Measurements from ENCODE around the gene PIK3R2. TPM values are rescaled to one million over a fixed set of nuclear protein-coding genes. Genes with fewer than 3 reads are reported as not detected.

The PIK3R2 gene
- total and polyA plus RNA-seq, 4 donors = 1.5 to 37.8 (median 7.7) TPM

GRCh38 chr19:18202397-18202777 is 49.4 kb downstream of the PIK3R2 start (continued):
- TF ChIP-seq CTCF (IDR thresholded peaks at IDR 0.05; ENCODE audit: low read depth, low read length, missing input control) = no peak

- peak overlapping the region; percentile 62 to 85 (median 71) for H3K4me3 ChIP-seq (ENCODE audit: low read depth in 1 of 3, low read length in 3 of 3)
- peaks cover 0 to 7% (median 4%) of the 10 kb centered on the region in 4 donors for H3K36me3 ChIP-seq (ENCODE audit: control insufficient read depth in 4 of 4, insufficient read depth in 3 of 4, low read depth in 1 of 4, low read length in 3 of 4)
- WGBS = 17% methylated on average over 32 of the region's 32 CpGs
- no peak overlapping the region for H3K27ac ChIP-seq (ENCODE audit: low read depth in 1 of 2, low read length in 2 of 2)
- TF ChIP-seq NR2F2 (IDR thresholded peaks at IDR 0.05) (no peak), FOXA1 (IDR thresholded peaks at IDR 0.05) (no peak), CTCF (IDR thresholded peaks at IDR 0.05; ENCODE audit: low read depth, low read length, missing input control) (peak; percentile 16), JUND (IDR thresholded peaks at IDR 0.05) (no peak), REST (IDR thresholded peaks at IDR 0.05) (no peak), YY1 (IDR thresholded peaks at IDR 0.05) (no peak), RAD21 (IDR thresholded peaks at IDR 0.05) (peak in 1 of 2 donors; percentile 42)
- H3K9ac ChIP-seq (ENCODE audit: low read depth in 1 of 2, low read length in 2 of 2) = no peak overlapping the region
- no peaks in the 10 kb centered on the region for H3K27me3 ChIP-seq (ENCODE audit: control insufficient read depth in 4 of 4, insufficient read depth in 4 of 4, low read length in 3 of 4)
- no peak for DNase-seq (ENCODE audit: low spot score)
- H3K9me3 ChIP-seq (ENCODE audit: control insufficient read depth in 4 of 4, low read length in 3 of 4) = no peaks in the 10 kb centered on the region
- peaks cover 7 to 20% (median 13%) of the 10 kb centered on the region in 4 donors for H3K4me1 ChIP-seq (ENCODE audit: control insufficient read depth in 4 of 4, insufficient read depth in 4 of 4, low read length in 3 of 4)
These were observed 49.9 kb downstream of the PIK3R2 start for GRCh38 chr19:18202778-18203407.

GRCh38 chr19:18203408-18203862 is 50.5 kb downstream of the PIK3R2 start:
- 2% methylated on average over 38 of the region's 38 CpGs for WGBS
- Histone ChIP-seq H3K9ac (ENCODE audit: low read depth in 1 of 2, low read length in 2 of 2) (no peak overlapping the region), H3K27ac (ENCODE audit: low read depth in 1 of 2, low read length in 2 of 2) (peak overlapping the region in 1 of 2 donors; percentile 28), H3K9me3 (ENCODE audit: control insufficient read depth in 4 of 4, low read length in 3 of 4) (no peaks in the 10 kb centered on the region), H3K36me3 (ENCODE audit: control insufficient read depth in 4 of 4, insufficient read depth in 3 of 4, low read depth in 1 of 4, low read length in 3 of 4) (peaks cover 0 to 5% (median 1%) of the 10 kb centered on the region in 4 donors), H3K4me1 (ENCODE audit: control insufficient read depth in 4 of 4, insufficient read depth in 4 of 4, low read length in 3 of 4) (peaks cover 7 to 20% (median 13%) of the 10 kb centered on the region in 4 donors), H3K4me3 (ENCODE audit: low read depth in 1 of 3, low read length in 3 of 3) (peak overlapping the region; percentile 62 to 85 (median 71)), H3K27me3 (ENCODE audit: control insufficient read depth in 4 of 4, insufficient read depth in 4 of 4, low read length in 3 of 4) (no peaks in the 10 kb centered on the region)
- no peak for DNase-seq (ENCODE audit: low spot score)
- no peak for TF ChIP-seq EGR1 (IDR thresholded peaks at IDR 0.05; ENCODE audit: low read depth in 2 of 2)
